Endothelial cell of umbilical vein (primary cell): ENCODE data around the gene SLCO2A1. TPM values are rescaled to one million over a fixed set of nuclear protein-coding genes. Genes with fewer than 3 reads are reported as not detected.

Experiments used
- BruUV-seq: library from RNA; stranded (reverse); fragments of 400-500 nt; replicated peaks from 2 replicates; lab custom pipeline; 2021; lab: Mats Ljungman, UMichigan
- CTCF ChIA-PET: fragments of 300-600, 350-600 bp; sonication (Branson Sonifier 250); formaldehyde crosslinking; loops from one replicate; lab custom pipeline; 2021; ENCODE audit warnings: antibody characterized with exemption, inconsistent platforms; lab: Charles Lee
- POLR2A ChIA-PET: fragments of 300-600, 350-600 bp; sonication (Branson Sonifier 250); formaldehyde crosslinking; loops from one replicate; lab custom pipeline; 2021; ENCODE audit warnings: antibody characterized with exemption, inconsistent platforms; lab: Charles Lee
- DNase-seq: peaks from one replicate; pipeline ENCODE4 v3.0.0-alpha.2; 2011; ENCODE audit warnings: low read depth, low spot score
- FAIRE-seq: peaks from 2 replicates; lab custom pipeline; 2011; peaks lifted over from hg19 to GRCh38; lab: Jason Lieb, UNC
- H2AFZ ChIP-seq: 2 replicates; pipeline ENCODE4 v1.6.0; 2012; ENCODE audit warnings: low read depth, low read length, control low read depth, inconsistent platforms
- H3K27ac ChIP-seq: 2 replicates; pipeline ENCODE4 v1.5.1; 2011; ENCODE audit warnings: low read depth, mild to moderate bottlenecking, control low read depth, low read length, moderate library complexity; ENCODE audit not compliant: insufficient read depth
- H3K27me3 ChIP-seq, 2 experiments: 2 replicates each; pipeline versions ENCODE4 v1.6.0 to v1.6.1; 2011; ENCODE audit warnings: low read length in 2 of 2, mixed read lengths in 1 of 2; ENCODE audit not compliant: control insufficient read depth in 2 of 2, insufficient read depth in 2 of 2
- H3K36me3 ChIP-seq, 2 experiments: 2 replicates in 1 of 2; 3 replicates in 1 of 2; pipeline ENCODE4 v1.5.1; 2011; ENCODE audit warnings: low read length in 2 of 2, mild to moderate bottlenecking in 1 of 2, moderate library complexity in 1 of 2; ENCODE audit not compliant: control insufficient read depth in 2 of 2, insufficient read depth in 2 of 2; ENCODE audit errors: extremely low read depth in 1 of 2
- H3K4me1 ChIP-seq: 3 replicates; pipeline ENCODE4 v1.5.1; 2011; ENCODE audit warnings: mild to moderate bottlenecking, low read length; ENCODE audit not compliant: control insufficient read depth, insufficient read depth; ENCODE audit errors: extremely low read depth
- H3K4me2 ChIP-seq: 2 replicates; pipeline ENCODE4 v1.6.1; 2011; ENCODE audit warnings: low read length, control low read depth, mixed read lengths; ENCODE audit not compliant: insufficient read depth
- H3K4me3 ChIP-seq, 3 experiments: fragments of 200-600 bp in 1 of 3; sonication (generic), shearing (Covaris generic) in 1 of 3; replicated peaks in 1 of 3; 2 replicates each; pipeline ENCODE4 v1.5.1; 2011 to 2016; ENCODE audit warnings: control low read depth in 3 of 3, low read length in 3 of 3, mild to moderate bottlenecking in 2 of 3, inconsistent platforms in 1 of 3, low read depth in 1 of 3, moderate library complexity in 1 of 3; ENCODE audit not compliant: insufficient read depth in 1 of 3
- H3K79me2 ChIP-seq: 2 replicates; pipeline ENCODE4 v1.6.0; 2012; ENCODE audit warnings: low read length, inconsistent platforms; ENCODE audit not compliant: control insufficient read depth, insufficient read depth
- H3K9ac ChIP-seq: replicated peaks from 2 replicates; pipeline ENCODE3; 2011; ENCODE audit warnings: low read length, control low read depth; ENCODE audit not compliant: insufficient read depth; ENCODE audit errors: extremely low read depth
- H3K9me1 ChIP-seq: replicated peaks from 3 replicates; pipeline ENCODE4 v1.6.0; 2011; ENCODE audit warnings: mild to moderate bottlenecking, low read length; ENCODE audit not compliant: control insufficient read depth, insufficient read depth; ENCODE audit errors: extremely low read depth
- H3K9me3 ChIP-seq: replicated peaks from 2 replicates; pipeline ENCODE4 v1.5.1; 2012; ENCODE audit warnings: low read length, inconsistent platforms; ENCODE audit not compliant: control insufficient read depth, insufficient read depth
- H4K20me1 ChIP-seq: replicated peaks from 2 replicates; pipeline ENCODE3; 2011; ENCODE audit warnings: mild to moderate bottlenecking, low read length; ENCODE audit not compliant: control insufficient read depth, insufficient read depth; ENCODE audit errors: extremely low read depth
- CTCF ChIP-seq, 2 donors: IDR thresholded peaks; 1 replicate in 1 of 2; 2 replicates in 1 of 2; pipeline ENCODE4 v1.5.1; 2011; ENCODE audit warnings: low read length in 2 of 2, mild to moderate bottlenecking in 2 of 2, moderate library complexity in 2 of 2, control low read depth in 1 of 2, inconsistent platforms in 1 of 2, low read depth in 1 of 2; ENCODE audit not compliant: insufficient read depth in 1 of 2; ENCODE audit errors: extremely low read depth in 1 of 2
- EZH2 ChIP-seq: IDR thresholded peaks from 2 replicates; pipeline ENCODE4 v1.6.1; 2012; ENCODE audit warnings: borderline replicate concordance, low read depth, mild to moderate bottlenecking, moderate library complexity, low read length, inconsistent platforms; ENCODE audit not compliant: severe bottlenecking
- FOS ChIP-seq: IDR thresholded peaks from 2 replicates; pipeline ENCODE4 v1.6.1; 2011; ENCODE audit warnings: mild to moderate bottlenecking, low read length, moderate library complexity, borderline replicate concordance; ENCODE audit not compliant: insufficient read depth
- GATA2 ChIP-seq: IDR thresholded peaks from 2 replicates; pipeline ENCODE4 v1.7.0; 2011; ENCODE audit warnings: low read depth, mild to moderate bottlenecking, moderate library complexity, mixed read lengths, low read length; ENCODE audit not compliant: insufficient read length, insufficient read depth
- JUN ChIP-seq: IDR thresholded peaks from 2 replicates; pipeline ENCODE4 v1.6.1; 2011; ENCODE audit warnings: borderline replicate concordance, low read depth; ENCODE audit not compliant: insufficient read length, insufficient read depth
- MAX ChIP-seq: IDR thresholded peaks from 2 replicates; pipeline ENCODE4 v1.6.1; 2011; ENCODE audit not compliant: insufficient read depth, insufficient read length
- MYC ChIP-seq: IDR thresholded peaks from one replicate; pipeline ENCODE4 v1.6.1; 2011; ENCODE audit warnings: mild to moderate bottlenecking, low read depth, low read length
- POLR2A ChIP-seq: IDR thresholded peaks from 2 replicates; pipeline ENCODE4 v1.6.1; 2012; ENCODE audit warnings: low read depth, mild to moderate bottlenecking, control low read depth, low read length
- POLR2AphosphoS5 ChIP-seq: IDR thresholded peaks from 2 replicates; pipeline ENCODE4 v1.6.1; 2012; ENCODE audit warnings: low read depth, mild to moderate bottlenecking, control low read depth, low read length, moderate library complexity; ENCODE audit not compliant: insufficient read depth
- dilution Hi-C: fragments of 300-500 bp; cut with MboI; formaldehyde crosslinking; loops from one replicate; pipeline ENCODE4 v1.15.0; 2019; ENCODE audit warnings: low sequenced_read_pairs; ENCODE audit not compliant: extremely low pct_ligation_motif_present
- intact Hi-C: fragments of 100-400 bp; cut with micrococcal nuclease; formaldehyde crosslinking; loops from one replicate; pipeline ENCODE4 v1.10.0; 2022
- polyA plus RNA-seq, 4 experiments: library from polyadenylated mRNA; depleted of rRNA in 3 of 4; stranded (reverse) in 3 of 4; unstranded in 1 of 4; fragments of >200 nt; gene quantifications; 2 replicates each; pipeline versions ENCODE4 v1.2.1 to v1.2.3, GENCODE V29; 2011 to 2012; ENCODE audit warnings: missing spikeins in 1 of 4
- total RNA-seq: library from RNA; stranded (reverse); gene quantifications from 2 replicates; pipeline ENCODE4 v1.2.3, GENCODE V29; 2021

Gene SLCO2A1
- total and polyA plus RNA-seq, 2 donors (not counting 3 experiments of a cell fraction or from before 2014, with no cell fraction given), result 1.4 to 11.9 TPM

GRCh38 chr3:134003066-134003465 lies 26.7 kb downstream of the SLCO2A1 start:
- DNase-seq (no peak), FAIRE-seq (no peak)
- dilution Hi-C loops, result no loop called here
- H3K9ac ChIP-seq, result no peak overlapping the region
- intact Hi-C loops, result no loop called here
- peaks cover 7% of the 10 kb centered on the region for H3K4me1 ChIP-seq
- no peaks in the 10 kb centered on the region for H3K9me3 ChIP-seq
- TF ChIP-seq POLR2A (no peak), EZH2 (no peak), MYC (no peak), JUN (no peak), POLR2AphosphoS5 (no peak), GATA2 (no peak), MAX (no peak), CTCF (IDR thresholded peaks at IDR 0.05; ENCODE audit: extremely low read depth in 1 of 2, insufficient read depth in 1 of 2, low read depth in 1 of 2, low read length in 2 of 2) (no peak), FOS (no peak)
- no peaks in the 10 kb centered on the region for H3K9me1 ChIP-seq
- no TSS peak for BruUV-seq
- H3K4me3 ChIP-seq, result no peak overlapping the region
- no peak overlapping the region for H3K27ac ChIP-seq
- no peak overlapping the region for H3K4me2 ChIP-seq
- H2AFZ ChIP-seq, result no peak overlapping the region
- H3K36me3 ChIP-seq, result no peaks in the 10 kb centered on the region
- CTCF ChIA-PET, result interaction anchor here (1.4 kb wide), 1 partner anchor 209 kb away, joined by 4 read pairs; no protein-coding TSS in a partner anchor
- H4K20me1 ChIP-seq, result no peaks in the 10 kb centered on the region
- no peaks in the 10 kb centered on the region for H3K27me3 ChIP-seq
- POLR2A ChIA-PET, result no interaction called here
- no peaks in the 10 kb centered on the region for H3K79me2 ChIP-seq
